ENCODE results near the gene SYNDIG1.

DNA sequence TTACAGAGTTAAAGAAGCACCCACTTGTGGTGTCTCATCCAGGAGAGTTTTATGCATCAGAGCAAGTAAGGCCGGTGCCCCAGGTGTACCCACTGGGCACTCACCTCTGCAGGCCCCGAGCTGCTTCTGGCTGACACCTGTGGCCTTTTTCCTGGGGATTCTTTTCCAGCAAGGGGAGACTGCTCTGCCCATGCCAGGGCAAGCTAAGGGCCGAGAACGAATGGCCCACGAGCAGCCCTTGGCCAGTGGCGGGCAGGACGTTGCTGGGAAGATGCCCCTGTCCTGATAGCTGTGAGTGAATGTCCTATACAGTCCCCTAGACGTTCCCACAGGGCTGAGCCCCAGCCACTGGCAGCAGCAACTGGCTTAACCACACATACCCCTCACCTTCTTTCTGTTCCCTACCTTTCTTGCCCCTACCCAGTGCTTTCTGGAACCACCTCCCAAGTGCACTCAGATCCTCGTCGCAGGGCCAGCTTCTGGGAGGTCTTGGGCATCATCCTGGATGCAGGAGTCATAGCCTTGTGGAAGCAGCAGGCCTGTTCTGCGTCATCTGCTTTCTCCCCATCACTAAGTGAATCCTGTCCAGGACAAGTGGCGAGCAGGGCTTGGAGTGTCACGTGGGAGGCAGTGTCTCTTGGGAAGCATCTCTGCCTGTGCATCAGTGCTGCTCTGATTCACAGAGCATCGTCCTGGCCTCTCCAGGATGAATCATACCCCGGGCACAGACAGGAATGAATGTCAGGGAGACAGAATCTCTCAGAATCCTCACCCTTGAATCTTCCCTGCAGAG lies 32.5 kb downstream of the SYNDIG1 start:
- no peak for TF ChIP-seq POLR2AphosphoS5 (IDR thresholded peaks at IDR 0.05; ENCODE audit: borderline replicate concordance, low read depth, low read length)
- TF ChIP-seq EZH2 (IDR thresholded peaks at IDR 0.05): no peak
